HG03060 (cell line): ENCODE results near the gene P3R3URF.

ENCODE experiments used
- ATAC-seq: cut with Tn5 transposase; IDR thresholded peaks from one replicate; pipeline ENCODE4 v1.9.1; 2021; ENCODE audit warnings: low read depth, moderate number of reproducible peaks; ENCODE audit not compliant: unreplicated experiment

The P3R3URF gene

GRCh38 chr1:46174448-46175231 is 1.6 kb downstream of the P3R3URF start, which contains the start of gene TSPAN1:
Gene TSPAN1 (plus strand): TSS chr1:46175087. CDS start chr1:46181108, 6,021 bp downstream.
- no peak for ATAC-seq

- ATAC-seq = no peak
Observed at GRCh38 chr1:46173361-46173856, 2.9 kb downstream of the P3R3URF start.

GRCh38 chr1:46172321-46172720 is 4.0 kb downstream of the P3R3URF start:
- ATAC-seq = no peak

GRCh38 chr1:46171871-46172270 is 4.4 kb downstream of the P3R3URF start:
- ATAC-seq = no peak

GRCh38 chr1:46171351-46171750 is 4.9 kb downstream of the P3R3URF start:
- no peak for ATAC-seq

- ATAC-seq = no peak
Observed at GRCh38 chr1:46169811-46170454, 6.4 kb downstream of the P3R3URF start.

GRCh38 chr1:46168477-46168876 is 7.8 kb downstream of the P3R3URF start:
- ATAC-seq = no peak

GRCh38 chr1:46166521-46167462 is 9.5 kb downstream of the P3R3URF start:
- no peak for ATAC-seq

- no peak for ATAC-seq
Observed at GRCh38 chr1:46160212-46160611, 16.1 kb downstream of the P3R3URF start.

GRCh38 chr1:46159516-46159915 is 16.8 kb downstream of the P3R3URF start:
- ATAC-seq = no peak

- peak; percentile 62 for ATAC-seq
Observed at GRCh38 chr1:46158312-46159281, 17.7 kb downstream of the P3R3URF start.

GRCh38 chr1:46157916-46158311 is 18.4 kb downstream of the P3R3URF start:
- no peak for ATAC-seq

GRCh38 chr1:46153732-46154131 is 22.6 kb downstream of the P3R3URF start:
- ATAC-seq = no peak

GRCh38 chr1:46153228-46153627 is 23.1 kb downstream of the P3R3URF start:
- no peak for ATAC-seq

- ATAC-seq = no peak
Observed at GRCh38 chr1:46152016-46152415, 24.3 kb downstream of the P3R3URF start.

GRCh38 chr1:46150085-46150484 is 26.2 kb downstream of the P3R3URF start:
- no peak for ATAC-seq

- ATAC-seq = no peak
Observed at GRCh38 chr1:46148318-46148717, 28.0 kb downstream of the P3R3URF start.

GRCh38 chr1:46137916-46138315 is 38.4 kb downstream of the P3R3URF start:
- no peak for ATAC-seq

- ATAC-seq = no peak
Observed at GRCh38 chr1:46136711-46137110, 39.6 kb downstream of the P3R3URF start.
